Measurements from ENCODE around the gene FANCC. TPM values are rescaled to one million over a fixed set of nuclear protein-coding genes. Genes with fewer than 3 reads are reported as not detected.

Gene FANCC
- total and polyA plus RNA-seq, 2 donors (not counting 1 experiment from before 2014, with no cell fraction given), result 8.9 to 9.0 TPM

DNA sequence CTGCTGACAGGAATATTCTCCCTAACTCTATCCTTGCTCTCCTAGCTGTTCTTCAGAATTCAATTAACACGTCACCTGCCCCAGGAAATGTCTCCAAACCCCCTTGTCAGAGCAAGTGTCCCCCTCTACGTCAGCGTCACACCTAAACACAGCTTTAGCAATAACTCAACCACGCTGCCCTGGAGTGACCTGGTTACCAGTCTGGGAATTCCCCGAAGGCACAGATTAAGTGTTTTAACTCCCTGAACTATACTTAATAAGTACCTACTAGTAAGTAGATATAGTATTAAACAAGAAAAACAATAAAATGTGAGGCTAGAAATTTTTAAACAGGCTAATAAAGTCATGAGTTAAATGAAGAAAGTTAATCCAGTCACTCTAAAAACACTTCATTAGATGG is 78.4 kb downstream of the FANCC start:
- TF ChIP-seq EZH2 (IDR thresholded peaks at IDR 0.05; ENCODE audit: low read length, missing control alignments) (no peak), CTCF (conservative IDR thresholded peaks at IDR 0.05 in 1 of 2, IDR thresholded peaks at IDR 0.05 in 1 of 2; ENCODE audit: low read depth in 1 of 2, low read length in 2 of 2) (no peak)
- Histone ChIP-seq H3K27ac (ENCODE audit: insufficient read depth, low read length) (no peak overlapping the region), H3K9me3 (ENCODE audit: control insufficient read depth, insufficient read depth, low read depth, low read length) (no peaks in the 10 kb centered on the region), H3K4me1 (ENCODE audit: control insufficient read depth, extremely low read depth, insufficient read depth, low read length) (no peaks in the 10 kb centered on the region), H4K20me1 (ENCODE audit: control insufficient read depth, extremely low read depth, insufficient read depth, low read length) (no peaks in the 10 kb centered on the region), H2AFZ (ENCODE audit: low read length) (no peak overlapping the region), H3K36me3 (ENCODE audit: control insufficient read depth, insufficient read depth, low read length) (no peaks in the 10 kb centered on the region), H3K9ac (ENCODE audit: insufficient read depth, low read length) (no peak overlapping the region), H3K4me3 (replicated peaks in 1 of 4; ENCODE audit: control extremely low read depth in 1 of 4, insufficient read depth in 1 of 4, low read depth in 3 of 4, low read length in 4 of 4) (no peak overlapping the region), H3K79me2 (ENCODE audit: control insufficient read depth, insufficient read depth, low read length) (no peaks in the 10 kb centered on the region), H3K4me2 (ENCODE audit: extremely low read depth, insufficient read depth, low read length) (no peak overlapping the region), H3K27me3 (ENCODE audit: control insufficient read depth, insufficient read depth, low read length) (no peaks in the 10 kb centered on the region)
- no peak for DNase-seq (ENCODE audit: low read depth in 2 of 2)

DNA sequence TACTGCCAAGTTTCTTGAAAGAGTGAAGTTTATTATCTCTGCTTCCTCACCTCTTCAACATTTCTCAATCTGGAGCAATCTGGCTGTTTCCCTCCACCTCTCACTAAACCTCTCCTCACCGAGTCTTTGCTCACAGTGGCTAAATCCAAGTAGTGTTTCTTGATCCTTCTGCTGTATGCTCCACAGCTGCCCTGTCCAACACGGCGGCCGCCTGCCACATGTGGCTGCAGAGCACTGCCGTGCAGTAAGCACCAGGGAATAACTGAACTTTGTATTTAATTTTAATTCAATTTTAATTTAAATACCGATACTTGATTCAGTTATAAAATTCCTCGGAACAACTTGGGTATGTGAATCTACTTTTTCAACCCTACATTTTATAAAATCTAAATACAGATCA is 80.2 kb downstream of the FANCC start:
- Histone ChIP-seq H3K9ac (ENCODE audit: insufficient read depth, low read length) (no peak overlapping the region), H3K4me2 (ENCODE audit: extremely low read depth, insufficient read depth, low read length) (no peak overlapping the region), H4K20me1 (ENCODE audit: control insufficient read depth, extremely low read depth, insufficient read depth, low read length) (no peaks in the 10 kb centered on the region), H2AFZ (ENCODE audit: low read length) (no peak overlapping the region), H3K36me3 (ENCODE audit: control insufficient read depth, insufficient read depth, low read length) (no peaks in the 10 kb centered on the region), H3K4me3 (replicated peaks in 1 of 4; ENCODE audit: control extremely low read depth in 1 of 4, insufficient read depth in 1 of 4, low read depth in 3 of 4, low read length in 4 of 4) (no peak overlapping the region), H3K4me1 (ENCODE audit: control insufficient read depth, extremely low read depth, insufficient read depth, low read length) (no peaks in the 10 kb centered on the region), H3K27ac (ENCODE audit: insufficient read depth, low read length) (no peak overlapping the region), H3K9me3 (ENCODE audit: control insufficient read depth, insufficient read depth, low read depth, low read length) (no peaks in the 10 kb centered on the region), H3K79me2 (ENCODE audit: control insufficient read depth, insufficient read depth, low read length) (no peaks in the 10 kb centered on the region), H3K27me3 (ENCODE audit: control insufficient read depth, insufficient read depth, low read length) (no peaks in the 10 kb centered on the region)
- no peak for DNase-seq (ENCODE audit: low read depth in 2 of 2)
- TF ChIP-seq EZH2 (IDR thresholded peaks at IDR 0.05; ENCODE audit: low read length, missing control alignments) (no peak), CTCF (conservative IDR thresholded peaks at IDR 0.05 in 1 of 2, IDR thresholded peaks at IDR 0.05 in 1 of 2; ENCODE audit: low read depth in 1 of 2, low read length in 2 of 2) (no peak)

DNA sequence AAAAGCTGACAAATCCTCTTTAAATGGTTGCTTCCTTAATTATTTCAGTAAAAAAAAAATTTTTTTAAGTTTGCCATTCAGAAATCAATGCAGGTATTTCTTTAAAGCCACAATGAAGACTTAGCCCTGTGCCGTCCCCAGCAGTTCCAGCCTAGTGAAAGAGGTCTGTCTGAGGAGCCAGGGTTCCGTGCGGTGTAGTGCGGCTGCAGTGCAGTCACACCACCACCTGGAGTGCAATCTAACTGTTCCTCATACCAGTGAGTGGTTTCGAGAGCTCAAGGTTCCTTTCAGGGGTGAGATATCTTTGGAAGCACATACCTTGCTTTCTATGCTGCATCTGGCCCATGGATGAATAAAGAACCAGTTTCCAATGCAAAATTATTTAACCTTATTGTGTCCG is 87.5 kb downstream of the FANCC start:
- DNase-seq (ENCODE audit: low read depth in 2 of 2), result no peak
- no peaks in the 10 kb centered on the region for H3K36me3 ChIP-seq (ENCODE audit: control insufficient read depth, insufficient read depth, low read length)
- no peak overlapping the region for H3K27ac ChIP-seq (ENCODE audit: insufficient read depth, low read length)
- TF ChIP-seq EZH2 (IDR thresholded peaks at IDR 0.05; ENCODE audit: low read length, missing control alignments) (no peak), CTCF (conservative IDR thresholded peaks at IDR 0.05 in 1 of 2, IDR thresholded peaks at IDR 0.05 in 1 of 2; ENCODE audit: low read depth in 1 of 2, low read length in 2 of 2) (no peak)
- H3K4me3 ChIP-seq (replicated peaks in 1 of 4; ENCODE audit: control extremely low read depth in 1 of 4, insufficient read depth in 1 of 4, low read depth in 3 of 4, low read length in 4 of 4), result no peak overlapping the region
- no peak overlapping the region for H3K9ac ChIP-seq (ENCODE audit: insufficient read depth, low read length)
- H4K20me1 ChIP-seq (ENCODE audit: control insufficient read depth, extremely low read depth, insufficient read depth, low read length), result no peaks in the 10 kb centered on the region
- no peak overlapping the region for H2AFZ ChIP-seq (ENCODE audit: low read length)
- H3K79me2 ChIP-seq (ENCODE audit: control insufficient read depth, insufficient read depth, low read length), result no peaks in the 10 kb centered on the region
- H3K4me1 ChIP-seq (ENCODE audit: control insufficient read depth, extremely low read depth, insufficient read depth, low read length), result no peaks in the 10 kb centered on the region
- H3K27me3 ChIP-seq (ENCODE audit: control insufficient read depth, insufficient read depth, low read length), result no peaks in the 10 kb centered on the region
- H3K4me2 ChIP-seq (ENCODE audit: extremely low read depth, insufficient read depth, low read length), result no peak overlapping the region
- no peaks in the 10 kb centered on the region for H3K9me3 ChIP-seq (ENCODE audit: control insufficient read depth, insufficient read depth, low read depth, low read length)
